ENCODE measurements around the gene ZEB2. TPM values are rescaled to one million over a fixed set of nuclear protein-coding genes. Genes with fewer than 3 reads are reported as not detected.

ZEB2 gene
- total and polyA plus RNA-seq, 7 experiments from 2014 or later, result 0.26 to 534 (median 4.6) TPM

- POLR2A ChIA-PET, result no interaction called here
- peaks cover 0 to 6% (median 0%) of the 10 kb centered on the region in 11 donors for H3K9me3 Mint-ChIP-seq
- DNase-seq, result no peak
- Histone ChIP-seq H3K36me3 (ENCODE audit: control insufficient read depth in 2 of 3, insufficient read depth in 3 of 3, low read length in 3 of 3) (no peaks in the 10 kb centered on the region), H3K4me1 (ENCODE audit: control insufficient read depth in 2 of 2, insufficient read depth in 2 of 2, low read length in 2 of 2) (no peaks in the 10 kb centered on the region), H3K4me3 (ENCODE audit: low read length) (no peak overlapping the region), H3K9me3 (ENCODE audit: control insufficient read depth in 2 of 3, low read length in 3 of 3) (no peaks in the 10 kb centered on the region), H3K27me3 (ENCODE audit: control insufficient read depth in 2 of 2, insufficient read depth in 2 of 2, low read length in 2 of 2) (no peaks in the 10 kb centered on the region), H3K27ac (ENCODE audit: low read depth, low read length) (no peak overlapping the region)
- H3K4me1 Mint-ChIP-seq, result peaks cover 0 to 7% (median 0%) of the 10 kb centered on the region in 7 donors
- H3K36me3 Mint-ChIP-seq, result peaks cover 0 to 6% (median 0%) of the 10 kb centered on the region in 5 donors
- peak; percentile 27 for ATAC-seq
- H3K4me3 Mint-ChIP-seq, result no peak overlapping the region
- CTCF ChIA-PET, result no interaction called here
- no peak overlapping the region for H3K27ac Mint-ChIP-seq
- intact Hi-C loops (cut with micrococcal nuclease), result no loop called here
- peaks cover 0 to 5% (median 0%) of the 10 kb centered on the region in 5 donors for H3K27me3 Mint-ChIP-seq
Measured at GRCh38 chr2:144412709-144413108, 107.2 kb downstream of the ZEB2 start.

- H3K27ac Mint-ChIP-seq, result no peak overlapping the region
- Histone ChIP-seq H3K27me3 (ENCODE audit: control insufficient read depth in 2 of 2, insufficient read depth in 2 of 2, low read length in 2 of 2) (no peaks in the 10 kb centered on the region), H3K9me3 (ENCODE audit: control insufficient read depth in 2 of 3, low read length in 3 of 3) (no peaks in the 10 kb centered on the region), H3K27ac (ENCODE audit: low read depth, low read length) (no peak overlapping the region), H3K4me1 (ENCODE audit: control insufficient read depth in 2 of 2, insufficient read depth in 2 of 2, low read length in 2 of 2) (no peaks in the 10 kb centered on the region), H3K36me3 (ENCODE audit: control insufficient read depth in 2 of 3, insufficient read depth in 3 of 3, low read length in 3 of 3) (no peaks in the 10 kb centered on the region), H3K4me3 (ENCODE audit: low read length) (no peak overlapping the region)
- peaks cover 0 to 11% (median 1%) of the 10 kb centered on the region in 5 donors for H3K27me3 Mint-ChIP-seq
- no peak for ATAC-seq
- ChIA-PET CTCF (no interaction called here), POLR2A (no interaction called here)
- no peak overlapping the region for H3K4me3 Mint-ChIP-seq
- no peak for DNase-seq
- peaks cover 0 to 4% (median 0%) of the 10 kb centered on the region in 5 donors for H3K36me3 Mint-ChIP-seq
- intact Hi-C loops (cut with micrococcal nuclease), result no loop called here
- peaks cover 0 to 7% (median 0%) of the 10 kb centered on the region in 7 donors for H3K4me1 Mint-ChIP-seq
- H3K9me3 Mint-ChIP-seq, result peaks cover 0 to under 1% (median 0%) of the 10 kb centered on the region in 11 donors
Measured at GRCh38 chr2:144411473-144411872, 108.4 kb downstream of the ZEB2 start.

- no peak overlapping the region for H3K4me3 Mint-ChIP-seq
- no peak for ATAC-seq
- H3K36me3 Mint-ChIP-seq, result peaks cover 0 to 2% (median 0%) of the 10 kb centered on the region in 5 donors
- intact Hi-C loops (cut with micrococcal nuclease), result no loop called here
- peaks cover 0 to 4% (median 0%) of the 10 kb centered on the region in 7 donors for H3K4me1 Mint-ChIP-seq
- CTCF ChIA-PET, result no interaction called here
- no peaks in the 10 kb centered on the region for H3K27me3 ChIP-seq (ENCODE audit: control insufficient read depth in 2 of 2, insufficient read depth in 2 of 2, low read length in 2 of 2)
- H3K9me3 ChIP-seq (ENCODE audit: control insufficient read depth in 2 of 3, low read length in 3 of 3), result no peaks in the 10 kb centered on the region
- H3K9me3 Mint-ChIP-seq, result no peaks in the 10 kb centered on the region
- H3K4me1 ChIP-seq (ENCODE audit: control insufficient read depth in 2 of 2, insufficient read depth in 2 of 2, low read length in 2 of 2), result no peaks in the 10 kb centered on the region
- no peak for DNase-seq
- no peak overlapping the region for H3K27ac Mint-ChIP-seq
- peaks cover 0 to 11% (median 5%) of the 10 kb centered on the region in 5 donors for H3K27me3 Mint-ChIP-seq
- H3K36me3 ChIP-seq (ENCODE audit: control insufficient read depth in 2 of 3, insufficient read depth in 3 of 3, low read length in 3 of 3), result no peaks in the 10 kb centered on the region
- H3K27ac ChIP-seq (ENCODE audit: low read depth, low read length), result no peak overlapping the region
- H3K4me3 ChIP-seq (ENCODE audit: low read length), result no peak overlapping the region
- POLR2A ChIA-PET, result no interaction called here
Measured at GRCh38 chr2:144409241-144409640, 110.7 kb downstream of the ZEB2 start.

DNA sequence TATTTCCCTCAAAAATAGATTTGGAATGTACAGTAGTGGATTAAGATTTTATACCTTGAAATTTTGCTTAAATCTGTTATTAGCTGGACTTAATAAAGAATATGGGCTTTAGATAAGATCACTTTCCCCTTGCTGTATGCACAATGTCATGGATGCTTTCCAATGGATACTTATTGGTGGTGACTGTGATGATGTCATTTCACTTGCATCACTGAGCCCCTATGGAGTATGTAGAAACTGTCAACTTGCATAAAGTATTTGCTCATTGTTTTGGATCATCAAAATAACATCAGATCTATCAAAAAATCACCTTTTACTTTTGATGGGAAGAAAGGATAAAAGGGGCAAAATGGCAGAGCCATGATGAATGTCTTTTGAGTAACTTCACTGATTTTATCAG, 112.7 kb downstream of the ZEB2 start:
- ChIA-PET CTCF (no interaction called here), POLR2A (no interaction called here)
- H3K4me1 Mint-ChIP-seq, result peaks cover 0 to 3% (median 0%) of the 10 kb centered on the region in 7 donors
- DNase-seq (no peak), ATAC-seq (no peak)
- H3K27me3 Mint-ChIP-seq, result peaks cover 0 to 16% (median 5%) of the 10 kb centered on the region in 5 donors
- no peak overlapping the region for H3K27ac Mint-ChIP-seq
- no peak overlapping the region for H3K27ac ChIP-seq (ENCODE audit: low read depth, low read length)
- H3K27me3 ChIP-seq (ENCODE audit: control insufficient read depth in 2 of 2, insufficient read depth in 2 of 2, low read length in 2 of 2), result no peaks in the 10 kb centered on the region
- H3K36me3 Mint-ChIP-seq, result peaks cover 0 to 2% (median 0%) of the 10 kb centered on the region in 5 donors
- no peak overlapping the region for H3K4me3 Mint-ChIP-seq
- no peaks in the 10 kb centered on the region for H3K9me3 Mint-ChIP-seq
- H3K9me3 ChIP-seq (ENCODE audit: control insufficient read depth in 2 of 3, low read length in 3 of 3), result no peaks in the 10 kb centered on the region
- no peaks in the 10 kb centered on the region for H3K36me3 ChIP-seq (ENCODE audit: control insufficient read depth in 2 of 3, insufficient read depth in 3 of 3, low read length in 3 of 3)
- no peaks in the 10 kb centered on the region for H3K4me1 ChIP-seq (ENCODE audit: control insufficient read depth in 2 of 2, insufficient read depth in 2 of 2, low read length in 2 of 2)
- no peak overlapping the region for H3K4me3 ChIP-seq (ENCODE audit: low read length)
- intact Hi-C loops (cut with micrococcal nuclease), result no loop called here

GRCh38 chr2:144405982-144406788, 113.7 kb downstream of the ZEB2 start:
- Mint-ChIP-seq H3K27ac (no peak overlapping the region), H3K4me3 (no peak overlapping the region), H3K4me1 (peaks cover 0 to 3% (median 0%) of the 10 kb centered on the region in 7 donors), H3K9me3 (no peaks in the 10 kb centered on the region), H3K27me3 (peaks cover 0 to 16% (median 5%) of the 10 kb centered on the region in 5 donors), H3K36me3 (peaks cover 0 to 2% (median 0%) of the 10 kb centered on the region in 5 donors)
- H3K9me3 ChIP-seq (ENCODE audit: control insufficient read depth in 2 of 3, low read length in 3 of 3), result no peaks in the 10 kb centered on the region
- no peaks in the 10 kb centered on the region for H3K4me1 ChIP-seq (ENCODE audit: control insufficient read depth in 2 of 2, insufficient read depth in 2 of 2, low read length in 2 of 2)
- POLR2A ChIA-PET, result no interaction called here
- intact Hi-C loops (cut with micrococcal nuclease), result no loop called here
- no peaks in the 10 kb centered on the region for H3K36me3 ChIP-seq (ENCODE audit: control insufficient read depth in 2 of 3, insufficient read depth in 3 of 3, low read length in 3 of 3)
- no peak for ATAC-seq
- H3K27ac ChIP-seq (ENCODE audit: low read depth, low read length), result no peak overlapping the region
- no peak overlapping the region for H3K4me3 ChIP-seq (ENCODE audit: low read length)
- CTCF ChIA-PET, result no interaction called here
- no peaks in the 10 kb centered on the region for H3K27me3 ChIP-seq (ENCODE audit: control insufficient read depth in 2 of 2, insufficient read depth in 2 of 2, low read length in 2 of 2)
- no peak for DNase-seq

- ChIA-PET POLR2A (no interaction called here), CTCF (no interaction called here)
- Histone ChIP-seq H3K36me3 (ENCODE audit: control insufficient read depth in 2 of 3, insufficient read depth in 3 of 3, low read length in 3 of 3) (no peaks in the 10 kb centered on the region), H3K27me3 (ENCODE audit: control insufficient read depth in 2 of 2, insufficient read depth in 2 of 2, low read length in 2 of 2) (no peaks in the 10 kb centered on the region), H3K27ac (ENCODE audit: low read depth, low read length) (no peak overlapping the region), H3K9me3 (ENCODE audit: control insufficient read depth in 2 of 3, low read length in 3 of 3) (no peaks in the 10 kb centered on the region), H3K4me3 (ENCODE audit: low read length) (no peak overlapping the region), H3K4me1 (ENCODE audit: control insufficient read depth in 2 of 2, insufficient read depth in 2 of 2, low read length in 2 of 2) (no peaks in the 10 kb centered on the region)
- ATAC-seq (no peak), DNase-seq (no peak)
- Mint-ChIP-seq H3K9me3 (no peaks in the 10 kb centered on the region), H3K4me1 (peaks cover 0 to 3% (median 0%) of the 10 kb centered on the region in 7 donors), H3K27ac (no peak overlapping the region), H3K36me3 (peaks cover 0 to 3% (median 0%) of the 10 kb centered on the region in 5 donors), H3K27me3 (peaks cover 0 to 16% (median 5%) of the 10 kb centered on the region in 5 donors), H3K4me3 (no peak overlapping the region)
- intact Hi-C loops (cut with micrococcal nuclease), result no loop called here
Measured at GRCh38 chr2:144405321-144405720, 114.6 kb downstream of the ZEB2 start.
